Neutrophil (primary cell): ENCODE results near the gene TNFRSF12A.
"Not testable (repeated sequence)": the region's sequence is repeated elsewhere in the genome, so short reads cannot be mapped to it uniquely, and the experiment has no call there.

Source experiments
- H3K27ac ChIP-seq: fragments of 200-600 bp; sonication (generic); 2 replicates; pipeline ENCODE4 v1.5.1; 2016; ENCODE audit warnings: mild to moderate bottlenecking, moderate library complexity
- H3K27me3 ChIP-seq: fragments of 200-600 bp; sonication (generic); 2 replicates; pipeline ENCODE4 v1.6.0; 2016; ENCODE audit warnings: mild to moderate bottlenecking
- H3K36me3 ChIP-seq: fragments of 200-600 bp; sonication (generic); 2 replicates; pipeline ENCODE4 v1.5.1; 2017
- H3K4me1 ChIP-seq, 2 experiments: fragments of 200-600 bp in 1 of 2; sonication (generic) in 1 of 2; 1 replicate in 1 of 2; 2 replicates in 1 of 2; pipeline versions ENCODE4 v1.5.1 to v1.6.1; 2013 to 2016; ENCODE audit warnings: low read depth in 1 of 2, low read length in 1 of 2, mild to moderate bottlenecking in 1 of 2, moderate library complexity in 1 of 2; ENCODE audit not compliant: control insufficient read depth in 1 of 2, insufficient read depth in 1 of 2
- H3K4me3 ChIP-seq, 2 experiments: fragments of 200-600 bp in 1 of 2; sonication (generic) in 1 of 2; 1 replicate in 1 of 2; 2 replicates in 1 of 2; pipeline ENCODE4 v1.5.1; 2013 to 2016; ENCODE audit warnings: low read depth in 1 of 2, low read length in 1 of 2, mild to moderate bottlenecking in 1 of 2, moderate library complexity in 1 of 2
- H3K9me3 ChIP-seq: fragments of 200-600 bp; sonication (generic); 2 replicates; pipeline ENCODE4 v1.5.1; 2016
- TF ChIP-seq, protein P1 (sequence below): fragments of 200-600 bp; sonication (generic); IDR thresholded peaks from 2 replicates; pipeline ENCODE4 v1.5.1; 2016; ENCODE audit warnings: antibody characterized with exemption

The TNFRSF12A gene

DNA sequence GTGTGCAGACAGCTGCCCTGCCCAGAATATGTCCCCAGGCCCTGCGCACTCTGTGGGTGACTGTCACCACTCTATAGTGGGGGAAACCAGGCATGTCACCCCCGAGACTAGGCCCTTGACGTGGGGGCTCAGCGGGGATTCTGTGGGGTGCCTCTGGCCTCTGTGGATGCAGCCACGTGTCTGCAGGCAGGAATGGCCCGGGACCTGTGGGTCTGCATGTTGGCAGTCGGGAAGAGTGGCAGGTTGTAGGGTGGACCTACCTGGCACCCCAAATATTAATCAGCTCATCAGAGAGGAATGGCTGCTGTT is 46.2 kb downstream of the TNFRSF12A start:
- Histone ChIP-seq H3K27me3 (no peaks in the 10 kb centered on the region), H3K27ac (no peak overlapping the region), H3K4me1 (peaks cover 41 to 45% of the 10 kb centered on the region in 2 experiments), H3K9me3 (no peaks in the 10 kb centered on the region), H3K4me3 (no peak overlapping the region), H3K36me3 (no peaks in the 10 kb centered on the region)
- TF ChIP-seq, protein P1, sequence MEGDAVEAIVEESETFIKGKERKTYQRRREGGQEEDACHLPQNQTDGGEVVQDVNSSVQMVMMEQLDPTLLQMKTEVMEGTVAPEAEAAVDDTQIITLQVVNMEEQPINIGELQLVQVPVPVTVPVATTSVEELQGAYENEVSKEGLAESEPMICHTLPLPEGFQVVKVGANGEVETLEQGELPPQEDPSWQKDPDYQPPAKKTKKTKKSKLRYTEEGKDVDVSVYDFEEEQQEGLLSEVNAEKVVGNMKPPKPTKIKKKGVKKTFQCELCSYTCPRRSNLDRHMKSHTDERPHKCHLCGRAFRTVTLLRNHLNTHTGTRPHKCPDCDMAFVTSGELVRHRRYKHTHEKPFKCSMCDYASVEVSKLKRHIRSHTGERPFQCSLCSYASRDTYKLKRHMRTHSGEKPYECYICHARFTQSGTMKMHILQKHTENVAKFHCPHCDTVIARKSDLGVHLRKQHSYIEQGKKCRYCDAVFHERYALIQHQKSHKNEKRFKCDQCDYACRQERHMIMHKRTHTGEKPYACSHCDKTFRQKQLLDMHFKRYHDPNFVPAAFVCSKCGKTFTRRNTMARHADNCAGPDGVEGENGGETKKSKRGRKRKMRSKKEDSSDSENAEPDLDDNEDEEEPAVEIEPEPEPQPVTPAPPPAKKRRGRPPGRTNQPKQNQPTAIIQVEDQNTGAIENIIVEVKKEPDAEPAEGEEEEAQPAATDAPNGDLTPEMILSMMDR, result no peak

DNA sequence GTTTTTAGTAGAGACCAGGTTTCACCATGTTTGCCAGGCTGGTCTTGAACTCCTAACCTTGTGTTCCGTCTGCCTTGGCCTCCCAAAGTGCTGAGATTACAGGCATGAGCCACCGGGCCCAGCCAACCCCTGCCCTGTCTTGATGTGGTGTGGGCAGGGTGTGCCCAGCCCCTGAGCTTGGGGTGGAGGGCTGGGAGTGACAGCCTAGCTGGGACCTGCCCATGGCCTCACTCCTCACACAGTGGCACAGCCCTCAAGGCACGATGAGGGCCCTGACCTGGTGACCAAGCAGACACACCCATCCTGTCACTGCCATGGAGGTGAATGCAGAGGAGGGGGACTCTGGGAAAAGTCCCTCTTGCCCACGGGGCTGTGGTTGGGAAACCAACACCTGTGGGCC is 48.3 kb downstream of the TNFRSF12A start:
- no peaks in the 10 kb centered on the region for H3K27me3 ChIP-seq
- H3K27ac ChIP-seq, result no peak overlapping the region
- no peaks in the 10 kb centered on the region for H3K9me3 ChIP-seq
- no peak overlapping the region for H3K4me3 ChIP-seq
- H3K4me1 ChIP-seq, result peaks cover 42 to 43% of the 10 kb centered on the region in 2 experiments
- no peaks in the 10 kb centered on the region for H3K36me3 ChIP-seq
- TF ChIP-seq, protein P1, result no peak

DNA sequence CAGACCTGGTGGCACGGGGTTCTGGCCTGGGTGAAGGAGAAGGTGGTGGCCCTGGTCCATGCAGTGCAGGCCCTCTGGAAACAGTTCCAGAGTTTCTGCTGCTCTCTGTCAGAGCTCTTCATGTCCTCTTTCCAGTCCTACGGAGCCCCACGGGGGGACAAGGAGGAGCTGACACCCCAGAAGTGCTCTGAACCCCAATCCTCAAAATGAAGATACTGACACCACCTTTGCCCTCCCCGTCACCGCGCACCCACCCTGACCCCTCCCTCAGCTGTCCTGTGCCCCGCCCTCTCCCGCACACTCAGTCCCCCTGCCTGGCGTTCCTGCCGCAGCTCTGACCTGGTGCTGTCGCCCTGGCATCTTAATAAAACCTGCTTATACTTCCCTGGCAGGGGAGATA is 49.0 kb downstream of the TNFRSF12A start:
- not testable (repeated sequence) for H3K4me3 ChIP-seq, H3K27me3 ChIP-seq, H3K36me3 ChIP-seq, H3K9me3 ChIP-seq
- Histone ChIP-seq H3K27ac (peak overlapping the region; percentile 31), H3K4me1 (peaks cover 47 to 48% of the 10 kb centered on the region in 2 experiments)

DNA sequence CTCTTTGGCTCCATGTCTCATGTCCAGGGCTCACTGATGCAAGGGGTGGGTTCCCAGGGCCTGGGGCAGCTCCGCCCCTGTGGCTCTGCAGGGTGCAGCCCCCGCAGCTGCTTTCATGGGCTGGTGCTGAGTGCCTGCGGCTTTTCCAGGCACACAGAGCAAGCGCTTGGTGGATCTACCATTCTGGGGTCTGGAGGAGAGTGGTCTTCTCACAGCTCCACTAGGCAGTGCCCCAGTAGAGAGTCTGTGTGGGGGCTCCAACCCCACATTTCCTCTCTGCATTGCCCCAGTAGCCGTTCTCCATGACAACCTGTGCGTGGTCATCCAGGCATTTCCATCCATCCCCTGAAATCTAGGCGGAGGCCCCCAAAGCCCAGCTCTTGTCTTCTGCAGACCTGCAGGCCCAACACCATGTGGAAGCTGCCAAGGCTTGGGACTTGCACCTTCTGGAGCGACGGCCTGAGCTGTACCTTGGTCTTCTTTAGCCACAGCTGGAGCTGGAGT is 50.5 kb downstream of the TNFRSF12A start:
- peaks cover 62 to 63% of the 10 kb centered on the region in 2 experiments for H3K4me1 ChIP-seq
- H3K4me3 ChIP-seq, result no peak overlapping the region
- H3K27ac ChIP-seq, result peak overlapping the region; percentile 91
- H3K27me3 ChIP-seq, result no peaks in the 10 kb centered on the region
- TF ChIP-seq, protein P1, result no peak
- H3K9me3 ChIP-seq, result no peaks in the 10 kb centered on the region
- no peaks in the 10 kb centered on the region for H3K36me3 ChIP-seq

GRCh38 chr16:3071655-3072054 is 51.5 kb downstream of the TNFRSF12A start:
- H3K9me3 ChIP-seq, result no peaks in the 10 kb centered on the region
- H3K4me1 ChIP-seq, result peaks cover 72 to 73% of the 10 kb centered on the region in 2 experiments
- H3K27me3 ChIP-seq, result no peaks in the 10 kb centered on the region
- H3K27ac ChIP-seq, result peak overlapping the region; percentile 91
- no peak overlapping the region for H3K4me3 ChIP-seq
- TF ChIP-seq, protein P1, result no peak
- H3K36me3 ChIP-seq, result peaks cover 5% of the 10 kb centered on the region
